GM21390 (cell line): ENCODE results near the gene SPHK1.
"Not testable (repeated sequence)": the region's sequence is repeated elsewhere in the genome, so short reads cannot be mapped to it uniquely, and the experiment has no call there.

ENCODE experiments used
- ATAC-seq: cut with Tn5 transposase; IDR thresholded peaks from one replicate; pipeline ENCODE4 v1.9.1; 2021; ENCODE audit not compliant: unreplicated experiment

SPHK1 gene

GRCh38 chr17:76384222-76384986 is at the start of gene SPHK1:
SPHK1 (plus strand) TSS chr17:76384609; CDS start chr17:76385645, 1,036 bp downstream.
- peak; percentile 66 for ATAC-seq

DNA sequence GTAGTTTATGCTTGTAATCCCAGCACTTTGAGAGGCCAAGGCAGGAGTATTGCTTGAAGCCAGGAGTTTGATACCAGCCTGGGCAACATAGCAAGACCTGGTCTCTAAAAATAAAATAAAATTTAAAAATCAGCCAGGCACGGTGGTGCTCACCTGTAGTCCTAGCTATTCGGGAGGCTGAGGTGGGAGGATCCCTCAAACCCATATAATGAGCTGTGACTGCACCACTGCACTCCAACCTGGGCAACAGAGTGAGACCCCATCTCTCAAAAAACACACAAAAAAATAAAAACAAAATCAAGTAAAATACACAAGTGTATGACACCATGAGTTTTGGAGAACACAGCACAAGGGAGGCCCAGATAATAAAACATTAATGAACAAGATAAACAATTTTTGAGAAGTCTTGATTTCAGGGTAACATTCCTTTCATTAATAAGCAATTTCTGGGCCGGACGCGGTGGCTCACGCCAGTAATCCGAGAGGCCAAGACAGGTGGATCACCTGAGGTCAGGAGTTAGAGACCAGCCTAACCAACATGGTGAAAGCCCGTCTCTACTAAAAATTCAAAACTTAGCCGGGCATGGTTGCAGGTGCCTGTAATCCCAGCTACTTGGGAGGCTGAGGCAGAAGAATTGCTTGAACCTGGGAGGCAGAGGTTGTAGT is 48.6 kb upstream of the SPHK1 start:
- ATAC-seq = no peak

DNA sequence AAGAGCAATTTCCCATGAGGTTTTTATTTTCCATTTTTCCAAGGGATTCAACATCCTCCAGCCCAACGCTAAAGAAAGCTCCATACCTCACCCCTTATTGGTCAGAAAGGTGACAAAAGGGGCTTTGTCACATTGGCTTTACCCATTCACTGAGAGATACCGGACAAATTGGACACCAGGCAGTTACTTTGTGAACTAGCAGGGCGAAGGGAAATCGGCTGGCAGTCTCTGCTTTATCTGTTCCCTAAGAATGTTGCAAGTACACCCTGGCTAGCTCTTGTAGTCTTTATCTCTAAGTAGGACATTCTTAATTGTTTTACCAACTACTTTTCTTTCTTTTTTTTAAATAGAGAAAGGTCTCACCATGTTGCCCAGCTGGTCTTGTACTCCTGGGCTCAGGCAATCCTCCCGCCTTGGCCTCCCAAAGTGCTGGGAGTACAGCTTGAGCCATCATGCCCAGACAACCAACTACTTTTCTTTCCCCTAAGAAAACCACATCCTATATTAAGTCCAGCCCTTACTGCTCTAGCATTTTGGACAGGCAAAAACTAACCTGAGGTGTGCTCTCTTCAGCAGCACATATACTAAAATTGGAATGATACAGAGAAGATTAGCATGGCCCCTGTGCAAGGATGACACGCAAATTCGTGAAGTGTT is 47.5 kb upstream of the SPHK1 start:
- ATAC-seq = no peak

GRCh38 chr17:76337413-76337777 is 47.0 kb upstream of the SPHK1 start:
- no peak for ATAC-seq

DNA sequence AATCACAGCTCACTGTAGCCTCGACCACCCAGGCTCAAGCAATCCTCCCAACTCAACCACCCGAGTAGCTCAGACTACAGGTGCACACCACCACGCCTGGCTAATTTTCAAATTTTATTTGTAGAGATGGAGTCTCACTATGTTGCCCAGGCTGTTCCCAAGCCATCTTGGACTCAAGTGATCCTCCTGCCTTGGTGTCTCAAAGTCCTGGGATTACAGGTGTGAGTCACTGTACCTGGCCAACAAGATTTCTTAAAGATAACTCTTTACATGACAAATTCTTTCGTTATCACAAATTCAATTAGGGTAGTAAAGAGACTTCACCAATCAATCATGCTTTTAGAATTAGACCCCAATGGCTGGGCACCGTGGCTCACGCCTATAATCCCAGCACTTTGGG is 43.1 kb upstream of the SPHK1 start:
- no peak for ATAC-seq

- no peak for ATAC-seq
These were observed 41.3 kb upstream of the SPHK1 start for GRCh38 chr17:76343106-76343505.

- no peak for ATAC-seq
These were observed 38.9 kb upstream of the SPHK1 start for GRCh38 chr17:76345377-76345974.

GRCh38 chr17:76346936-76347335 is 37.5 kb upstream of the SPHK1 start:
- ATAC-seq = not testable (repeated sequence)

DNA sequence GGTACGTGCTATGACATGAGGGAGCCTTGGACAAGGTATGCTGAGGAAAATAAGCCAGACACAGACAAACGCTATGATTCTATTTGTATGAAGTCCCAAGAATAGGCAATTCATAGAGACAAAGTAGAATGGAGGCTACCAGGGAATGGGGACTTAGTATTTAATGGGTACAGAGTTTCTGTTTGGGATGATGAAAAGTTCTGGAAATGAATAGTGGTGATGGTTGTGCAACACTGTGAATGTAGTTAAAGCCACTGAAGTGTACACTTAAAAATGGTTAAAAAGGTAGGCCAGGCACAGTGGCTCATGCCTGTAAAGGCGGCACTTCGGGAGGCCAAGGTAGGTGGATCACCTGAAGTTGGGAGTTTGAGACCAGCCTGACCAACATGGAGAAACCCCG is 33.9 kb upstream of the SPHK1 start:
- no peak for ATAC-seq

GRCh38 chr17:76351526-76352071 is 32.8 kb upstream of the SPHK1 start:
- no peak for ATAC-seq

DNA sequence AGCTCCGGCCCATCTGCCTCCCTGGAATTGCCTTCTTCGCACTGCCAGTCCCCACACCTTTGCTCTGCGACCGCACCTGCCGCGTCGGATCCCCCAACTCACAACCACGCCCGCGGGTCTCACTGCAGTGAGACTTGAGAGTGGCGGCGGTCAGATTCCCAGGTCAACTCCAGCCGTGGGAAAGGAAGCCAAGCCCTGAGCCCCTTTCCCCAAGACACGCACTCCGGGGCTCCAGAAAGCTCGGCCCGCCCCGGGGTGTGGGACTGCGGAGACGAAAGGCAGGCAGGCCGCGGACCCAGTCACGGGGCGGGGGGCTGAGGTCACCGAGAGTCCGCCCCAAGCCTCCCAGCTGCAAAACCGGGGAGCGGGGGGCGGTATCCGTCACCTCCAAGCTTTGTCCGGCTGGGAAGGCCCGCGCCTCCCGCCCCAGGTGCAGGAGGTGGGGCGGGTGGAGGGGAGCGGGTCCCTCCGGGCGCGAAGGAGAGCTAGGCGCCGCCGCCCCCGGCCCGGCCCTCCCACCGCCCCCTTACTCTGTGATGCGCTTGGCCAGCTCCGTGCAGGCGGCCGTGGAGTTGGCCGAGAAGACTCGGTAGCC is 31.3 kb upstream of the SPHK1 start:
- ATAC-seq = peak; percentile 14

DNA sequence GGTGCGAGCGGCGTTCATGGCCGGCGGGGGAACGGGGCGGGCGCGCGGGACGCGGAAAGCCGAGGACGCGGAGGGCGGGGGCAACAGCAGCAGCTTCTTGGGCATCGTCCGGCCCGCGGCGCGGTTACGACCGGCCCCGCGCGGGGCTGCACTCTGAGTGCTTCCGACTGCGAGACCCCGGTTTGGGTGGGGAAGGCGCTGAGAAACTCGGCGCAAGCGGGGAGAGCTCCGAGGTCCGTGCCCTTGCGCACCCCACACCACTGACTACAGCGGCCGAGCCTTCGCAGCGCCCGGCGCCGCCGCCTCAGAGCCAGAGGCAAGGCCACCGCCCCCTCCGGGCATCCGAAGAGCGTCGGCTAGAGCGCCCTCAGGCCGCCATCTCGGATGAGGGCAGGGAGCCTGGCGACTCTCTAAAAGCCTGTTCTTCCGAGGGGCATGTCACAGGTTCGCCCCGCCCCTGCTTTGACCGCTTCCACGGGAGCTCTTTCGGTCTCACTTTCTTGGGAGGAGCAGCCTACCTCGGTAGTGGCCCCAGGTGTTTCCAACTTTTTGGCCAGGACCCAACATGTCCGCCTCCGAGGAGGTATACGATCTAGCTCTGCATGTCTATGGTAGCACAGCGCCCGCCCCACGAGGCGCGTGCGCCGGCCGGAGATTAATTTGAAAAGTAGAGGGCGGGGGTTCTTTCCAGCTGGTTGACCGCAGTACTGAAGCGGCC is 30.7 kb upstream of the SPHK1 start, which contains the start of gene PRPSAP1:
Gene PRPSAP1, minus strand, starts transcription at position 318 of the 718 bp plus-strand sequence. Its CDS starts 213 bp downstream, at position 105.
- peak; percentile 77 for ATAC-seq

- no peak for ATAC-seq
These were observed 30.1 kb upstream of the SPHK1 start for GRCh38 chr17:76354317-76354729.

DNA sequence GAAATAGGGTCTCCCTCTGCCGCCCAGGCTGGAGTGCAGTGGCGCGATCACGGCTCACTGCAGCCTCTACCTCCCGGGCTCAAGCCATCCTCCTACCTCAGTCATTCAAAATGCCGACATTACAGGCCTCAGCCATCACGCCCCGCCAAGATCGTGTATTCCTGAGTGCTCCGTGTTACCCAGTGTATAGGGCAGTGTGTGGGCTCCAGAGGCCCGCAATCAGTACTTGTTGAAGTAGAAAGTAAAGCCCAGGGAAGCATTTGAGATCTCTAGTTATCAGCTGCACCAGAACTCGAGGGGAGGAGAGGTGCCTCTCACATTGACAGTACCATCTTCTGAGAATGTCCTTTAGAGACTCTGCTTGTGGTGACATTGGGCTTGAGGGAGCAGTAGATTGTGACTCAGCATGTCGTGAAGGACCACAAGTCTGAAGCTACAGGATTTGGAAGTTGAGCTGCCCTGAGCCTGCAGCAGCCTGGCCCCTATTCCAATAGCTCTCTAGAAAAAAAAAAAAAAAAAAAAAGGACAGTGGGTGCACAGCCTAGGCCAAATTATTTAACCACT is 29.6 kb upstream of the SPHK1 start:
- ATAC-seq = no peak

GRCh38 chr17:76356803-76357456 is 27.5 kb upstream of the SPHK1 start:
- ATAC-seq = no peak

- ATAC-seq = no peak
These were observed 26.7 kb upstream of the SPHK1 start for GRCh38 chr17:76357597-76358158.

DNA sequence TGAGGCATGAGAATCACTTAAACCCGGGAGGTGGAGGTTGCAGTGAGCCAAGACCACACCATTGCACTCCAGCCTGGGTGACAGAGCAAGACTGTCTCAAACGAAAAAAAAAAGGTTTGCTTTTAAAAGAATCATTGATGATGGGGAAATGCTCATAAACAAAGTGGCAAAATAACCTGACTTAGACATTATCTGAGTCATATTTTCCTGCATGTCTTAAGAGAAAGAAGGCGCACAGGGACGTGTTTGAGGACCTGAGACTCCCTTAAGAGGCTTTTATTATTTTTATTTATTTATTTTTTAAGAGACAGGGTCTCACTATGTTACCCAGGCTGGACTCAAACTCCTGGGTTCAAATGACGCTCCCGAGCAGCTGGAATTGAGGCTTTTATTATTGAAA is 25.0 kb upstream of the SPHK1 start:
- no peak for ATAC-seq

- not testable (repeated sequence) for ATAC-seq
These were observed 24.6 kb upstream of the SPHK1 start for GRCh38 chr17:76359776-76360175.

DNA sequence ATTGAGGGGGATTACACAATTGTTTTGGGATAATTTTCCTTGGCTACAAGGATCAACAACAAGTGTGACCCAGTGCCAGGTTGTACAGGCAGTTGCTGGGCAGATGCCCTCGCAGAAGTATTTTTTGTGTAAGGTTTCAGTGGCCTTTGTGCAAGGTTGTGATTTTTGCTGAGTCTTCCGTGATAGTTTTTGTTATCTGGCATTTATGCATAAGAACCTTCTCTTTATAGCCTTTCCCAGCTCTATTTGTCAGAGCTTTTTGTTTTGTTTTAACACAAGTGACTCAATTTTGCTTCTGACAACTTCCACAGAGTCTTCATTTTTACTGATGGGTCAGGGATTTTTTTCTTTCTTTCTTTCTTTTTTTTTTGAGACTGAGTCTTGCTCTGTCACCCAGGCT is 23.9 kb upstream of the SPHK1 start:
- ATAC-seq = no peak
